ENCODE results near the gene KRTAP4-2.
"Not testable (repeated sequence)": the region's sequence is repeated elsewhere in the genome, so short reads cannot be mapped to it uniquely, and the experiment has no call there.

Gene KRTAP4-2

DNA sequence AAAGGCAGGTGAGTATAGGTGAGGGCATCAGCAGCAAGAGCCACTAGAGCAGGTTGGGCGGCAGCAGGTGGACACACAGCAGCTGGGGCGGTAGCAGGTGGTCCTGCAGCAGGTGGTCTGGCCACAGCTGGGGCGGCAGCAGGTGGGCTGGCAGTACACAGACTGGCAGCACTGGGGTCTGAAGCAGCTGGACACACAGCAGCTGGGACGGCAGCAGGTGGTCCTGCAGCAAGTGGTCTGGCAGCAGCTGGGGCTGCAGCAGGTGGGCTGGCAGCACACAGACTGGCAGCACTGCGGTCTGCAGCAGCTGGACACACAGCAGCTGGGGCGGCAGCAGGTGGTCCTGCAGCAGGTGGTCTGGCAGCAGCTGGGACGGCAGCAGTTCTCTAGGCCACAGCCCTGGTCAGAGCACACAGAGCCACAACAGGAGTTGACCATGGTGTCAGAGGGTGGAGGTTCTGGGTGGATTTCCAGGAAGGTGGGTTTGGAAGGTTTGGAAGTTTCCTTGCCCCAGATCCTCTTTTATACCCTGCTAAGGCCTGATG lies at the start of gene KRTAP4-2:
Gene KRTAP4-2, minus strand, starts transcription at position 495 of the 545 bp plus-strand sequence. Its CDS starts 57 bp downstream, at position 438.
- DNase-seq (ENCODE audit: low read depth), result no peak

DNA sequence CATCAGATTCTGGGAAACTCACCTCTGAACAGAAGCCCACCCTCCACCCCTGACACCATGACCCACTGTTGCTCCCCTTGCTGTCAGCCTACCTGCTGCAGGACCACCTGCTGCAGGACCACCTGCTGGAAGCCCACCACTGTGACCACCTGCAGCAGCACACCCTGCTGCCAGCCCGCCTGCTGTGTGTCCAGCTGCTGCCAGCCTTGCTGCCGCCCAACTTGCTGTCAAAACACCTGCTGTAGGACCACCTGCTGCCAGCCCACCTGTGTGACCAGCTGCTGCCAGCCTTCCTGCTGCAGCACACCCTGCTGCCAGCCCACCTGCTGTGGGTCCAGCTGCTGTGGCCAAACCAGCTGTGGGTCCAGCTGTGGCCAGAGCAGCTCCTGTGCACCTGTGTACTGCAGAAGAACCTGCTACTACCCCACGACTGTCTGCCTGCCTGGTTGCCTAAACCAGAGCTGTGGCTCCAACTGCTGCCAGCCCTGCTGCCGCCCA lies 48.6 kb upstream of the KRTAP4-2 start, which contains the start of gene KRTAP9-2:
Gene KRTAP9-2, plus strand, starts transcription at position 51 of the 498 bp plus-strand sequence. Its CDS starts 7 bp downstream, at position 58.
- DNase-seq (ENCODE audit: low read depth), result not testable (repeated sequence)

DNA sequence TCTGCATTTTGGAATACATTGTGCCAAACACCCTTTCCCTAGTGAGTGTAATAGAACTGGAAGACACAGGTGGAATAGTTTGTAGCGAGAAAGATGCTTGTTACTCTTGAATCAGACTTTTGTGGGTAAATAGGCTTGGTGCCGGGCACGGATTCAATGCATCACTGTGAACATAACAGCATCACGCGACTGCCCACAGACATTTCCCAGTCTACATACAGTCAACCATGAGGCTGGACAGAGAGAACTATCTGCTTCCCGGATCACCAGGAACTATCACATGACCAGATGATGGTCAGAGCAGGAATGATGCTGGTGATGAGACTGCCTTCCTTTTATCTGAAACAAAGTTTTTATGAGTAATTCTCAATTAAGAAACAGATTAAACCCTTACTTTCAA lies 48.0 kb upstream of the KRTAP4-2 start:
- DNase-seq (ENCODE audit: low read depth), result no peak

- DNase-seq (ENCODE audit: low read depth), result no peak
Measured at GRCh38 chr17:41223821-41224220, 45.8 kb upstream of the KRTAP4-2 start.

DNA sequence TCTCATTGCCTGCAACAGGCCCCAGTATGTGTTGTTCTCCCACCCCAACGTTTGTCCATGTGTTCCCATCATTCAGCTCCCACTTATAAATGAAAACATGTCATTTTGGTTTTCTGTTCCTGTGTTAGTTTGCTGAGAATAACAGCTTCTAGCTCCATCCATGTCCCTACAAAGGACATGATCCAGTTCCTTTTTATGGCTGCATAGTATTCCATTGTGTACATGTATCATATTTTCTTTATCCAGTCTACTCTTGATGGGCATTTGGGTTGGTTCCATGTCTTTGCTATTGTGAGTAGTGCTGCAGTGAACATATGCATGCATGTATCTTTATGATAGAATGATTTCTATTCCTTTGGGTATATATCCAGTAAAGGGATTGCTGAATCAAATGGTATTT lies 37.7 kb upstream of the KRTAP4-2 start:
- DNase-seq (ENCODE audit: low read depth), result no peak

GRCh38 chr17:41212524-41213169 lies 34.6 kb upstream of the KRTAP4-2 start:
- DNase-seq (ENCODE audit: low read depth), result no peak

- no peak for DNase-seq (ENCODE audit: low read depth)
Measured at GRCh38 chr17:41211845-41212466, 33.9 kb upstream of the KRTAP4-2 start.

GRCh38 chr17:41199421-41200078 lies 21.5 kb upstream of the KRTAP4-2 start:
- no peak for DNase-seq (ENCODE audit: low read depth)

- no peak for DNase-seq (ENCODE audit: low read depth)
Measured at GRCh38 chr17:41196068-41196467, 18.0 kb upstream of the KRTAP4-2 start.

DNA sequence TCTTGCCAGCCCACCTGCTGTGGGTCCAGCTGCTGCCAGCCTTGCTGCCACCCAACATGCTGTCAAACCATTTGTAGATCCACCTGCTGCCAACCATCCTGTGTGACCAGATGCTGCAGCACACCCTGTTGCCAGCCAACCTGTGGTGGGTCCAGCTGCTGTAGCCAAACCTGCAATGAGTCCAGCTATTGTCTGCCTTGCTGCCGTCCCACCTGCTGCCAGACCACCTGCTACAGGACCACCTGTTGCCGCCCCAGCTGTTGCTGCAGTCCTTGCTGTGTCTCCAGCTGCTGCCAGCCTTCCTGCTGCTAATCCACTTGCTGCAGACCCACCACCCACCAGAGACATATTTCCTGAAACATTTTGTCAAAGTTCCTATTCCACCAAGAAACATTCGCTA lies 12.3 kb upstream of the KRTAP4-2 start:
- no peak for DNase-seq (ENCODE audit: low read depth)

GRCh38 chr17:41189837-41190318 lies 11.9 kb upstream of the KRTAP4-2 start, which contains the start of gene KRTAP9-1:
Gene KRTAP9-1, plus strand, starts transcription at chr17:41189887. Its CDS starts 0 bp downstream, at chr17:41189887.
- not testable (repeated sequence) for DNase-seq (ENCODE audit: low read depth)

DNA sequence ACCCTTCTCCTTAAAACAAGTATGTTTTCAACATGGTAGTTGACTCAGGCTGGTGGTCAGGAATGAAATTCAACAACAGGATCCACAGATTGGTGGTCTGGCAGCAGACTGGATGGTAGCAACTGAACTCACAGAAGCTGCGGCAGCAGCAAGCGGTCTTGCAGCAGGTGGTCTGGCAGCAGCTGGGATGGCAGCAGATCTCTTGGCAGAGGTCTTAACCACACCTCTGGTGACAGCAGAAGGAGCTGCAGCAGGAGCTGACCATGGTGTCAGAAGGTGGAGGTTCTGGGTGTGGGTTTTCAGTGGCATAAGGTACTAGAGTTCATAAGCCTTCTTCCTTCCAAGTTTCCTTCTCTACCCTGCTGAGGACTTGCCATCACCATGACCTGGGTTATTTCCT lies 8.9 kb upstream of the KRTAP4-2 start:
- no peak for DNase-seq (ENCODE audit: low read depth)

- DNase-seq (ENCODE audit: low read depth), result no peak
Measured at GRCh38 chr17:41185001-41185400, 7.0 kb upstream of the KRTAP4-2 start.

DNA sequence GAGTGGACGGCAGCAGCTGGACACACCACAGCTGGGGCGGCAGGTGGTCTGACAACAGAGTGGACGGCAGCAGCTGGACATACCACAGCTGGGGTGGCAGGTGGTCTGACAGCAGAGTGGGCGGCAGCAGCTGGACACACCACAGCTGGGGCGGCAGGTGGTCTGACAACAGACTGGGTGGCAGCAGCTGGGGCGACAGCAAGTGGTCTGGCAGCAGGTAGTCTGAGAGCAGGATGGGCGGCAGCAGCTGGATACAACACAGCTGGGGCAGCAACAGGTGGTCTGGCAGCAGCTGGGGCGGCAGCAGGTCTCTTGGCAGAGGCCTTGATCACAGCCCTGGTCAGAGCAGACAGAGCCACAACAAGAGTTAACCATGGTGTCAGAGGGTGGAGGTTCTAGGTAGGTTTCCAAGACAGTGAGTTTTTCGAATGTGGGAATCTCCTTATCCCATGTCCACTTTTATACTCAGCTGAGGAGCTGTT lies 6.5 kb upstream of the KRTAP4-2 start, which contains the start of gene KRTAP4-1:
Gene KRTAP4-1, minus strand, starts transcription at position 432 of the 482 bp plus-strand sequence. Its CDS starts 57 bp downstream, at position 375.
- no peak for DNase-seq (ENCODE audit: low read depth)

DNA sequence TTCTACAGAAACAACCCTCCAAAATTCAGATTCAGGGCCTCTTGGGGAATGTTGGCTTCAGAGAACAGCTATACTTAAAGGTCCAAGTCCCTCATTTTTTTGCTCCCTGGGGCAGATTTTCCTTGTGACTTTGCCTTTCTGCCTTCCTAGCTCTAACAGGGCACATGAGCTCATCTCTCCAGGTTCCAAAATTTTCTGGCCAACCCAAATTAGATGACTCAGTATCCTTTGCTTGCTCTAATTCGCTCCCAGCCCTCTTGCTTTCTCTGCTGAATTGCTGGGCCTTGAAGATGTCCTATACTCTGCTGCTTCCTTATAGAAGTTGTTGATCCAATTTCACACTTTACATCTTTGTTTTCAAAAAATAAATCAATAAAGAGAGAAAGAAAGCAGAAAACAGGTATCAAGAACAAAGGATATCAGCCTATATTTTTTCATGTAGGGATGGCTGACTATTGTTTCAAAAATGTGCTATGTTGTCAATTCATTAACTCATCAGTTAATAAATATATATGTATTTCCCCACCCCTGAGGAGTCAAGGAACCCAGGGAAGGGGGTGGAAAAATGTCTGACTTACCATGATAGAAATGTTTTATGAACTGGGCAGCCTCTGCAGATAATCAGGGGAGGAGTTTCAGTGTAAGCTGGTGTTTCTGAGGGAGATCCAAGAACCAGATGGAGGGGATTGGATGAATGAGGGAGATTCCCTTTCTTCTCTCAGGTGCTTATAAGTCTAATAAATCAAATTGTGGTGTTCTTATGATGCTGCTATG lies 1.0 kb upstream of the KRTAP4-2 start:
- DNase-seq (ENCODE audit: low read depth), result no peak

GRCh38 chr17:41178341-41178740 lies 320 bp upstream of the KRTAP4-2 start:
- no peak for DNase-seq (ENCODE audit: low read depth)

GRCh38 chr17:41176744-41177387 lies 1.2 kb downstream of the KRTAP4-2 start:
- DNase-seq (ENCODE audit: low read depth), result no peak

DNA sequence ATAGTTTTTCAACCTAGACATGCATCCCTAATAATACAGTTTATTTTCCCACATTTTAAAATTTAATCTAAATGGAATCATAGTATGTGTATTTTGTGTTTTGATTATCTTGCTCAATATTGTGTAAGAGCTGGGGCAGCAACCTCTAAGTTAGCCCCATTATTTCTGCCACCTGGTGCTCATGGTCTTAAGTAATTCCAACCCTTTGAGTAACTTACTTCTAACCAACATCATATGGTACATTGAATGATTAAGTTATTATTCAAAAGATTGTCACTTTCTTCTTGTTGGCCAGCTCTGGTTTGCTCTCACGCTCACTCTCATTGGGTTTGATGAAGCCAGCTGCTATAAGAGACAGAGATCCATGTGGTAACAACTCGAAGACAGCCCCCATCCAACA lies 6.1 kb downstream of the KRTAP4-2 start:
- DNase-seq (ENCODE audit: low read depth), result no peak

DNA sequence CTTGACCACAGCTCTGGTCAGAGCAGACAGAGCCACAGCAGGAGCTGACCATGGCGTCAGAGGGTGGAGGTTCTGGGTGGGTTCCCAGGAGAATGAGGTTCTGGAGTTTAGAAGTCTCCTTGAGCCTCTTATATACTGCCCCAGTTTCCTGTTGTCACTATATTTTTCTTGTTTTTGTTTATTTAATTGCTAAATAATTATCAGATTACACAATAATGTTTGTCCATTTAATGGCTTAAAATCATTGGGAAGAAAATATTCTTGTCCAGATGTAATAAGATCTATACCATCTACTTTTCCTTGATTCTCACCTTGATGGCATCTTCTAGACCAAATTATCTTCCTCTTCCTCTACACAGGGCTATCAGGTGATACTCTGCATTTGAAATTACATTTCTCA lies 9.9 kb downstream of the KRTAP4-2 start, which contains the start of gene KRTAP4-3:
Gene KRTAP4-3, minus strand, starts transcription at position 101 of the 400 bp plus-strand sequence. Its CDS starts 49 bp downstream, at position 52.
- DNase-seq (ENCODE audit: low read depth), result no peak

DNA sequence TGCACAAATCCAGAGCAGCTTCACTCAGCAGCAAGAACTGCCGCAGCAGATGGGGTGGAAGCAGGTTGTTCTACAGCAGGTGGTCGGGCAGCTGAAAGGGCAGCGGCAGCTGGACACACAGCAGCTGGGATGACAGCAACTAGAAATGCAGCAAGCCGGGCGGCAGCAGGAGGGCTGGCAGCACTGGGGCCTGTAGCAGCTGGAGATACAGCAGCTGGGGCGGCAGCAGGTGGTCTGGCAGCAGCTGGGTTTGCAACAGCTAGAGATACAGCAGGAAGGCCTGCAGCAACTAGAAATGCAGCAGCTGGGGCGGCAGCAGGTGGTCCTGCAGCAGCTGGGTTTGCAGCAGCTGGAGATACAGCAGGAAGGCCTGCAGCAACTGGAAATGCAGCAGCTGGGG lies 10.5 kb downstream of the KRTAP4-2 start:
- DNase-seq (ENCODE audit: low read depth), result no peak

DNA sequence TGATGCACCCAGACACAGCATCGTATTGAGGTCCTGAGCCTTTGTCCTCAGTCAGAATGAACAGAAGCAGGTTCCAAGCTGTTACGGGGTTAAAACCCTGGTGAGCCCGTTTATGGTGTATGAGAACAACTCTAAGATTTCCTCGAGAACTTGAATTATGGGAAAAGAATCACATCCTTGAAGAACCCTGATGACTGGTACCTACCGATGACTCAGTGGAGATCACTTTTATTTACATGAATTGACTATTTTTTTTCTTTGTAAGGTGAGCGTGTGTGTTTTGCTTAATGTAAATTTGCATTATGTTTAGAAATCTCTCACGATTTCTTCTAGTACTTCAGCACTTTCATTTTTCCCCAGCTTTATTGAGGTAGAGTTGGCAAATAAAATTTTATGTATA lies 14.2 kb downstream of the KRTAP4-2 start:
- no peak for DNase-seq (ENCODE audit: low read depth)
